ENCODE data around the gene NYAP1.
A peak's percentile ranks its signal among the peaks of the same experiment; 100 is the strongest.

DNA sequence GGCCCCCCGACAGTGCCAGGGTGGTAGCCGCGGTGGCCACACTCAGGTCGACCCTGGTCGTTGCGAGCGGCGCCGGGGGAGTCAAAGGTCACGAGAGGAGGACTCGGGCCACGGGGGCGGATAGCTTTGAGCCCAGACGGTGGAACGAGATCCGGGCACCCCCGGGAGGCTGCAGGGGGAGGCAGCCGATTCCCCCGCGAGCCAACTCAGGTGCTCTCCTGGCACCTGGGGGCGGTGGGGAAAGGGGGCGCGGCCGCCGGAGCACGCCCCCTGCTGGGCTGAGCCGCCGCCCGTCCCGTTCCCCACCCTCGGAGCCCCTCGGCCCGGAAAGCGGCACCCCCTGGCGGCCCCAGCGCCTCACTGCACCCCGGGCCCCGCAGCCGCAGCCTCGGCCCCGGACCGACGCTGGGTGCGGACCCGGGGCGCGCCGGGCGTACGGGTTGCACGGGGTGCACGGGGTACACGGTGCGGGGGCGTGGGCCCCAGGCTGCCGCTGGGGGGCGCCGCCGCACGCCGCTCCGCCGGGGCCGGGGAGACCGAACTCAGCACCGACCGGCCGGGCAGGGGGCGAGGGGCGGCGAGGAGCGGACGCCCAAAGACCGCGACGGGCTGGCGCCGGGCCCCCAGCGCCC lies 521 bp upstream of the NYAP1 start:
- TF ChIP-seq, protein P1, sequence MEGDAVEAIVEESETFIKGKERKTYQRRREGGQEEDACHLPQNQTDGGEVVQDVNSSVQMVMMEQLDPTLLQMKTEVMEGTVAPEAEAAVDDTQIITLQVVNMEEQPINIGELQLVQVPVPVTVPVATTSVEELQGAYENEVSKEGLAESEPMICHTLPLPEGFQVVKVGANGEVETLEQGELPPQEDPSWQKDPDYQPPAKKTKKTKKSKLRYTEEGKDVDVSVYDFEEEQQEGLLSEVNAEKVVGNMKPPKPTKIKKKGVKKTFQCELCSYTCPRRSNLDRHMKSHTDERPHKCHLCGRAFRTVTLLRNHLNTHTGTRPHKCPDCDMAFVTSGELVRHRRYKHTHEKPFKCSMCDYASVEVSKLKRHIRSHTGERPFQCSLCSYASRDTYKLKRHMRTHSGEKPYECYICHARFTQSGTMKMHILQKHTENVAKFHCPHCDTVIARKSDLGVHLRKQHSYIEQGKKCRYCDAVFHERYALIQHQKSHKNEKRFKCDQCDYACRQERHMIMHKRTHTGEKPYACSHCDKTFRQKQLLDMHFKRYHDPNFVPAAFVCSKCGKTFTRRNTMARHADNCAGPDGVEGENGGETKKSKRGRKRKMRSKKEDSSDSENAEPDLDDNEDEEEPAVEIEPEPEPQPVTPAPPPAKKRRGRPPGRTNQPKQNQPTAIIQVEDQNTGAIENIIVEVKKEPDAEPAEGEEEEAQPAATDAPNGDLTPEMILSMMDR (IDR thresholded peaks at IDR 0.05; ENCODE audit: insufficient read depth, low read length, poor library complexity, severe bottlenecking): peak; percentile 98
- no peak for TF ChIP-seq EZH2phosphoT487 (conservative IDR thresholded peaks at IDR 0.05; ENCODE audit: low read length)

All from SU-DHL-6 (cell line).